ENCODE measurements around the gene PITRM1. TPM values are rescaled to one million over a fixed set of nuclear protein-coding genes. Genes with fewer than 3 reads are reported as not detected.

Gene PITRM1
- polyA plus RNA-seq, 1 donor from 2014 or later: 62.2 TPM

DNA sequence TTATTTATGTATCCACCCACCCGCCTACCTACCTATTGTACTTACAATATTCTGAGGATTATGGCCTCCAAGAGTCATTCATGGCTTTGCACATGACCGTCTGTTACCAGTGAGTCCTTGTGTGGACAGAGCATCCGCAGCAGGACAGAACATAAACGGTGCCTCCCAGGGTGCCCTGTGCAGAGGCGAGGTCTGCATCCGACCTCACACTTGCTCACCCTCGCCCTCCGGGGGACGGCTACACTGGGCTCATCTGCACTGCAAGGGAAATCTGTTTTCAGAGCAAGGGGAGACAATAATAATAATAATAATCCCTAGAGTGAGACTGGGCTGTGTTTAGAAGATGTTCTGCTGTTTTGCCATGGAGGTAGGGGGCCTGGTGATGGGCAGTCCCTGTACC lies 75.4 kb downstream of the PITRM1 start:
- Histone ChIP-seq H3K4me2 (ENCODE audit: low read length) (no peak overlapping the region), H3F3A (ENCODE audit: insufficient read depth, low read length, poor library complexity, severe bottlenecking) (no peaks in the 10 kb centered on the region), H3K36me3 (ENCODE audit: insufficient read depth, low read length) (no peaks in the 10 kb centered on the region), H3K9ac (ENCODE audit: low read length) (no peak overlapping the region), H4K20me1 (ENCODE audit: insufficient read depth) (no peaks in the 10 kb centered on the region), H3K27me3 (ENCODE audit: insufficient read depth, low read depth, low read length) (no peaks in the 10 kb centered on the region), H3K9me2 (ENCODE audit: insufficient read depth, low read length) (no peaks in the 10 kb centered on the region), H2AFZ (ENCODE audit: low read depth, low read length) (no peak overlapping the region), H3K4me3 (ENCODE audit: low read length) (no peak overlapping the region), H3K9me3 (ENCODE audit: low read length) (no peaks in the 10 kb centered on the region), H3K27ac (ENCODE audit: low read length) (no peak overlapping the region), H3K79me2 (replicated peaks; ENCODE audit: insufficient read depth, low read length) (no peaks in the 10 kb centered on the region)
- TF ChIP-seq, protein P1, sequence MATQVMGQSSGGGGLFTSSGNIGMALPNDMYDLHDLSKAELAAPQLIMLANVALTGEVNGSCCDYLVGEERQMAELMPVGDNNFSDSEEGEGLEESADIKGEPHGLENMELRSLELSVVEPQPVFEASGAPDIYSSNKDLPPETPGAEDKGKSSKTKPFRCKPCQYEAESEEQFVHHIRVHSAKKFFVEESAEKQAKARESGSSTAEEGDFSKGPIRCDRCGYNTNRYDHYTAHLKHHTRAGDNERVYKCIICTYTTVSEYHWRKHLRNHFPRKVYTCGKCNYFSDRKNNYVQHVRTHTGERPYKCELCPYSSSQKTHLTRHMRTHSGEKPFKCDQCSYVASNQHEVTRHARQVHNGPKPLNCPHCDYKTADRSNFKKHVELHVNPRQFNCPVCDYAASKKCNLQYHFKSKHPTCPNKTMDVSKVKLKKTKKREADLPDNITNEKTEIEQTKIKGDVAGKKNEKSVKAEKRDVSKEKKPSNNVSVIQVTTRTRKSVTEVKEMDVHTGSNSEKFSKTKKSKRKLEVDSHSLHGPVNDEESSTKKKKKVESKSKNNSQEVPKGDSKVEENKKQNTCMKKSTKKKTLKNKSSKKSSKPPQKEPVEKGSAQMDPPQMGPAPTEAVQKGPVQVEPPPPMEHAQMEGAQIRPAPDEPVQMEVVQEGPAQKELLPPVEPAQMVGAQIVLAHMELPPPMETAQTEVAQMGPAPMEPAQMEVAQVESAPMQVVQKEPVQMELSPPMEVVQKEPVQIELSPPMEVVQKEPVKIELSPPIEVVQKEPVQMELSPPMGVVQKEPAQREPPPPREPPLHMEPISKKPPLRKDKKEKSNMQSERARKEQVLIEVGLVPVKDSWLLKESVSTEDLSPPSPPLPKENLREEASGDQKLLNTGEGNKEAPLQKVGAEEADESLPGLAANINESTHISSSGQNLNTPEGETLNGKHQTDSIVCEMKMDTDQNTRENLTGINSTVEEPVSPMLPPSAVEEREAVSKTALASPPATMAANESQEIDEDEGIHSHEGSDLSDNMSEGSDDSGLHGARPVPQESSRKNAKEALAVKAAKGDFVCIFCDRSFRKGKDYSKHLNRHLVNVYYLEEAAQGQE (IDR thresholded peaks at IDR 0.05; ENCODE audit: borderline replicate concordance): no peak
- TF ChIP-seq POLR2AphosphoS5 (IDR thresholded peaks at IDR 0.05) (no peak), RAD21 (conservative IDR thresholded peaks at IDR 0.05) (no peak), SMC3 (conservative IDR thresholded peaks at IDR 0.05; ENCODE audit: poor library complexity) (no peak), MXI1 (conservative IDR thresholded peaks at IDR 0.05; ENCODE audit: poor library complexity, severe bottlenecking) (no peak)
- TF ChIP-seq, protein P2, sequence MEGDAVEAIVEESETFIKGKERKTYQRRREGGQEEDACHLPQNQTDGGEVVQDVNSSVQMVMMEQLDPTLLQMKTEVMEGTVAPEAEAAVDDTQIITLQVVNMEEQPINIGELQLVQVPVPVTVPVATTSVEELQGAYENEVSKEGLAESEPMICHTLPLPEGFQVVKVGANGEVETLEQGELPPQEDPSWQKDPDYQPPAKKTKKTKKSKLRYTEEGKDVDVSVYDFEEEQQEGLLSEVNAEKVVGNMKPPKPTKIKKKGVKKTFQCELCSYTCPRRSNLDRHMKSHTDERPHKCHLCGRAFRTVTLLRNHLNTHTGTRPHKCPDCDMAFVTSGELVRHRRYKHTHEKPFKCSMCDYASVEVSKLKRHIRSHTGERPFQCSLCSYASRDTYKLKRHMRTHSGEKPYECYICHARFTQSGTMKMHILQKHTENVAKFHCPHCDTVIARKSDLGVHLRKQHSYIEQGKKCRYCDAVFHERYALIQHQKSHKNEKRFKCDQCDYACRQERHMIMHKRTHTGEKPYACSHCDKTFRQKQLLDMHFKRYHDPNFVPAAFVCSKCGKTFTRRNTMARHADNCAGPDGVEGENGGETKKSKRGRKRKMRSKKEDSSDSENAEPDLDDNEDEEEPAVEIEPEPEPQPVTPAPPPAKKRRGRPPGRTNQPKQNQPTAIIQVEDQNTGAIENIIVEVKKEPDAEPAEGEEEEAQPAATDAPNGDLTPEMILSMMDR (IDR thresholded peaks at IDR 0.05; ENCODE audit: poor library complexity, severe bottlenecking): no peak

DNA sequence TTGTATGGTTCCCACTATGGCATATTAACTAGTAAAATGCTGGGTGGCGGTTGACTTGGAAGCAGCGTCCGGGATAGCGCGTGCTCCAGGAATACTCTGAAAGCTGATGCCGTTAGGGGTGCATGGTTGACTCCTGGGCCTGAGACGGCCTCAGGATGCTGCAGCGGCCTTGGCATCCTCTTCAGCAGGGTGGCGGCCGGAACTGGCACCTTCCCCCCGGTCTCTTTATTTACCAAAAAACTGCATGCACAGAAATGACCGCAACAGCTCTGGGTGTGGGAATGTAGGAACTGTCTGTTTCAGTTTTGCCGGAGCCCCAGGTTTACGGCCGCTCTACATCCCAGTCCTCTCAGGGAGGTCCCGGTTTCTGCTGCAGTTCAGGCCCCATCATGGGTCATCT lies 76.4 kb downstream of the PITRM1 start:
- no peak overlapping the region for H3K4me2 ChIP-seq (ENCODE audit: low read length)
- H3K27ac ChIP-seq (ENCODE audit: low read length): no peak overlapping the region
- H3K79me2 ChIP-seq (replicated peaks; ENCODE audit: insufficient read depth, low read length): no peaks in the 10 kb centered on the region

More for the DNA sequence above, 76.4 kb downstream of the PITRM1 start:
- Histone ChIP-seq H3K4me3 (ENCODE audit: low read length) (no peak overlapping the region), H3K9me2 (ENCODE audit: insufficient read depth, low read length) (no peaks in the 10 kb centered on the region), H3K27me3 (ENCODE audit: insufficient read depth, low read depth, low read length) (no peaks in the 10 kb centered on the region), H3K9ac (ENCODE audit: low read length) (no peak overlapping the region), H3K9me3 (ENCODE audit: low read length) (no peaks in the 10 kb centered on the region), H2AFZ (ENCODE audit: low read depth, low read length) (no peak overlapping the region), H3K36me3 (ENCODE audit: insufficient read depth, low read length) (no peaks in the 10 kb centered on the region), H3F3A (ENCODE audit: insufficient read depth, low read length, poor library complexity, severe bottlenecking) (no peaks in the 10 kb centered on the region), H4K20me1 (ENCODE audit: insufficient read depth) (no peaks in the 10 kb centered on the region)
- TF ChIP-seq POLR2AphosphoS5 (IDR thresholded peaks at IDR 0.05): no peak
- no peak for TF ChIP-seq SMC3 (conservative IDR thresholded peaks at IDR 0.05; ENCODE audit: poor library complexity)
- TF ChIP-seq, protein P1 (IDR thresholded peaks at IDR 0.05; ENCODE audit: borderline replicate concordance): no peak
- TF ChIP-seq TAF1 (IDR thresholded peaks at IDR 0.05; ENCODE audit: low read depth): no peak
- TF ChIP-seq, protein P2 (IDR thresholded peaks at IDR 0.05; ENCODE audit: poor library complexity, severe bottlenecking): no peak
- no peak for TF ChIP-seq RAD21 (conservative IDR thresholded peaks at IDR 0.05)
- no peak for TF ChIP-seq EZH2 (IDR thresholded peaks at IDR 0.05; ENCODE audit: borderline replicate concordance, insufficient read depth, low read length, poor library complexity, severe bottlenecking)
- TF ChIP-seq MXI1 (conservative IDR thresholded peaks at IDR 0.05; ENCODE audit: poor library complexity, severe bottlenecking): no peak
- no peak for TF ChIP-seq EP300 (conservative IDR thresholded peaks at IDR 0.05; ENCODE audit: poor library complexity, severe bottlenecking)

Data from neural cell (in vitro differentiated cells).